HTERT RPE-1 (cell line): ENCODE measurements around the gene FUOM.
"Not testable (repeated sequence)": the region's sequence is repeated elsewhere in the genome, so short reads cannot be mapped to it uniquely, and the experiment has no call there.

Experiments used
- in situ Hi-C: fragments of 300-500 bp; cut with MboI; formaldehyde crosslinking; loops from 4 replicates; pipeline ENCODE4 v1.14.3; 2020; ENCODE audit warnings: low sequenced_read_pairs

FUOM gene

GRCh38 chr10:133335246-133336117 is 22.3 kb downstream of the FUOM start:
- in situ Hi-C loops: no loop called here

GRCh38 chr10:133334503-133335245 is 23.1 kb downstream of the FUOM start:
- in situ Hi-C loops: no loop called here

GRCh38 chr10:133332936-133333699 is 24.7 kb downstream of the FUOM start:
- in situ Hi-C loops: no loop called here

- in situ Hi-C loops: no loop called here
Measured at GRCh38 chr10:133329491-133330202, 28.2 kb downstream of the FUOM start.

- in situ Hi-C loops: no loop called here
Measured at GRCh38 chr10:133328358-133329343, 29.2 kb downstream of the FUOM start.

GRCh38 chr10:133327651-133328357 is 30.0 kb downstream of the FUOM start:
- in situ Hi-C loops: no loop called here

GRCh38 chr10:133326745-133327650 is 30.8 kb downstream of the FUOM start:
- in situ Hi-C loops: no loop called here

GRCh38 chr10:133326223-133326551 is 31.6 kb downstream of the FUOM start:
- in situ Hi-C loops: no loop called here

GRCh38 chr10:133325440-133326222 is 32.2 kb downstream of the FUOM start:
- in situ Hi-C loops: no loop called here

GRCh38 chr10:133324857-133325260 is 33.0 kb downstream of the FUOM start:
- in situ Hi-C loops: no loop called here

- in situ Hi-C loops: no loop called here
Measured at GRCh38 chr10:133324198-133324792, 33.5 kb downstream of the FUOM start.

GRCh38 chr10:133322064-133322709 is 35.6 kb downstream of the FUOM start:
- in situ Hi-C loops: not testable (repeated sequence)

- in situ Hi-C loops: not testable (repeated sequence)
Measured at GRCh38 chr10:133320852-133321422, 36.9 kb downstream of the FUOM start.

- in situ Hi-C loops: no loop called here
Measured at GRCh38 chr10:133318494-133319127, 39.2 kb downstream of the FUOM start.

GRCh38 chr10:133316732-133317131 is 41.1 kb downstream of the FUOM start:
- in situ Hi-C loops: no loop called here
